ENCODE results near the gene LEF1.

Gene LEF1

DNA sequence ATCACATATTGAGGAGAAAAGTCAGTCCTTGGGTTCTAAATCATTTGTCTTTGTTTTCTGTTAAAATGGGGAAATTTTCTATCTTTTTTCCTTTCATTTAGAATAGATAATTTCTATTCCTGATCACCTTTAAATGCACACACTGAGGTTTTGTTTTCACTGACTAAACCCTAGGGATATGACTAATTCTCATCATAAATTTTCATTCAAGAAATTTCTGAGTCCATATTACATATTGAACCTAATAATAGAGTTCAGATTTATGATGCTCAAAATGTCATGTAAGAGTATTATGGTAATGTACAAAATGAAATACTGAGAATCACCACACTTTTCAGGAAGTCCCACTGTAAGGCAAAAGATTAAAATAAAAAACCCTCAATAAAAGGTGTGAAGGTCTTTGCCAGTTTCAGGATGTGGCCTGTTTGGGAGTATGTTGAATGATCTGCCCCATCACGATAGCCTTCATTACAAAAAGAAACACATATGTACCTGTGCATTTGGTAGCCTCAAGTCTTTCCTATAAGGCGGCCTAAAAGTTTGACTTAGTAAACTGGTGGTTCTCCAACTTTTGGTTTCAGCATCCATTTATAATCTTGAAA lies 49.4 kb downstream of the LEF1 start:
- no peak overlapping the region for H3K27ac ChIP-seq
- TF ChIP-seq, protein P1, sequence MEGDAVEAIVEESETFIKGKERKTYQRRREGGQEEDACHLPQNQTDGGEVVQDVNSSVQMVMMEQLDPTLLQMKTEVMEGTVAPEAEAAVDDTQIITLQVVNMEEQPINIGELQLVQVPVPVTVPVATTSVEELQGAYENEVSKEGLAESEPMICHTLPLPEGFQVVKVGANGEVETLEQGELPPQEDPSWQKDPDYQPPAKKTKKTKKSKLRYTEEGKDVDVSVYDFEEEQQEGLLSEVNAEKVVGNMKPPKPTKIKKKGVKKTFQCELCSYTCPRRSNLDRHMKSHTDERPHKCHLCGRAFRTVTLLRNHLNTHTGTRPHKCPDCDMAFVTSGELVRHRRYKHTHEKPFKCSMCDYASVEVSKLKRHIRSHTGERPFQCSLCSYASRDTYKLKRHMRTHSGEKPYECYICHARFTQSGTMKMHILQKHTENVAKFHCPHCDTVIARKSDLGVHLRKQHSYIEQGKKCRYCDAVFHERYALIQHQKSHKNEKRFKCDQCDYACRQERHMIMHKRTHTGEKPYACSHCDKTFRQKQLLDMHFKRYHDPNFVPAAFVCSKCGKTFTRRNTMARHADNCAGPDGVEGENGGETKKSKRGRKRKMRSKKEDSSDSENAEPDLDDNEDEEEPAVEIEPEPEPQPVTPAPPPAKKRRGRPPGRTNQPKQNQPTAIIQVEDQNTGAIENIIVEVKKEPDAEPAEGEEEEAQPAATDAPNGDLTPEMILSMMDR (IDR thresholded peaks at IDR 0.05): no peak
- no peaks in the 10 kb centered on the region for H3K4me1 ChIP-seq
- no peaks in the 10 kb centered on the region for H3K36me3 ChIP-seq
- intact Hi-C loops (cut with DNase I; ENCODE audit: low total_unique reads): no loop called here
- no peaks in the 10 kb centered on the region for H3K9me3 ChIP-seq
- no peak overlapping the region for H3K4me3 ChIP-seq
- no peak for DNase-seq
- no peaks in the 10 kb centered on the region for H3K27me3 ChIP-seq

DNA sequence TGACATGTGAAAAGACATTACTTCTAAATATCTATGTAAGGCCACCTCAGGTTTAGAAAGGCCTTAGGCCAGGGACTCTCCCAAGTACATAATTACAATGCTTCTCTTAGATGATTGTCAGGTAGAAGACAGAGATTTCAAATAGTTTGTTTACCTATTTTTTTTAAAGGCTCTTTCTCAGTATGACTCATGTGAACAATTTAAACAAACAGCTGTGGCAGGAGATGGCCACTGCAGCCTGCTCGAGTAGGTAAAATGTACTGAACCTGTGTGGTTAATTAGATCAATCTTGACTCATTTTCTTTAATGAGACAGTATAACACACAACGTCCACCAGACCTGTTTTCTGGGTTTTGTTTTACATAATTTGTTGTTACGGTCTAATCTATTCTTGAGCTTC lies 50.2 kb downstream of the LEF1 start:
- H3K27ac ChIP-seq: no peak overlapping the region
- intact Hi-C loops (cut with DNase I; ENCODE audit: low total_unique reads): no loop called here
- no peak overlapping the region for H3K4me3 ChIP-seq
- DNase-seq: no peak
- TF ChIP-seq, protein P1 (IDR thresholded peaks at IDR 0.05): no peak
- no peaks in the 10 kb centered on the region for H3K27me3 ChIP-seq
- no peaks in the 10 kb centered on the region for H3K9me3 ChIP-seq
- no peaks in the 10 kb centered on the region for H3K36me3 ChIP-seq
- no peaks in the 10 kb centered on the region for H3K4me1 ChIP-seq

DNA sequence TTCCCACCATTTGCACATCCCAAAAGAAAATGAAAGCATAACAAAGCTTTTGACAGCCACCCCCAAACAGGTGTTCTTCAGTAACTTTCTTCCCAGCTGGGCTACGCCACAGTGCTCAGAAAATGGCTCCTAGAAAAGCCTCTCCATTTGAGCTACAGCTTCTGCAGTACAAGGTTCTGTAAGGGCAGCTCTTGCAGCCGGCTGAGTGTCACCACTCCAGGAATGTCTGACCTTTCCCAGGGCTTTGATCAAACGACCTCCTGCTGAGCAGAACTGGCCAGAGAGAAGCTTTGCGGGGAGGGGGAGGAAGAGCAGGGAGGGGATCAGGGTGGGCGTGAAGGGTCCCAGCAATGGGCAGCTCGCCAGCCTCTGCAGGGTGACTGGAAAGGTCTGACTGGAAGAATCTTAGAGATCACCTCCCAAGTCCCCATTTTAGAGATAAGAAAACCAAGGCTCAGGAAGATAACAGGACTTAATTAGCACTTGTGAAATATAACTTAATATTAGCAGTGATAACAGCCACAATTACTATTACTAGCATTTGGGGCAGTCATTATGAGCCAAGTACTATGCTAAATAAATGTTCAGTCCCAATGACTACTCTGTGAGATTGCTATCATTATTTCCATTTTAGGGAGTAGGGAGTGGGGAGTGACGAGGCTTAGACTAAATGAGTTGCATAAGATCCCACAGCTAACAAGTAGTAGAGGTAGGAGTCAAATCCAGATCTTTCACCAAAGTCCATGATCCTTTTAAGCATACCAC lies 51.1 kb downstream of the LEF1 start:
- Histone ChIP-seq H3K4me1 (no peaks in the 10 kb centered on the region), H3K36me3 (no peaks in the 10 kb centered on the region), H3K27me3 (no peaks in the 10 kb centered on the region), H3K27ac (no peak overlapping the region), H3K9me3 (no peaks in the 10 kb centered on the region), H3K4me3 (no peak overlapping the region)
- intact Hi-C loops (cut with DNase I; ENCODE audit: low total_unique reads): no loop called here
- no peak for DNase-seq
- TF ChIP-seq, protein P1 (IDR thresholded peaks at IDR 0.05): no peak

DNA sequence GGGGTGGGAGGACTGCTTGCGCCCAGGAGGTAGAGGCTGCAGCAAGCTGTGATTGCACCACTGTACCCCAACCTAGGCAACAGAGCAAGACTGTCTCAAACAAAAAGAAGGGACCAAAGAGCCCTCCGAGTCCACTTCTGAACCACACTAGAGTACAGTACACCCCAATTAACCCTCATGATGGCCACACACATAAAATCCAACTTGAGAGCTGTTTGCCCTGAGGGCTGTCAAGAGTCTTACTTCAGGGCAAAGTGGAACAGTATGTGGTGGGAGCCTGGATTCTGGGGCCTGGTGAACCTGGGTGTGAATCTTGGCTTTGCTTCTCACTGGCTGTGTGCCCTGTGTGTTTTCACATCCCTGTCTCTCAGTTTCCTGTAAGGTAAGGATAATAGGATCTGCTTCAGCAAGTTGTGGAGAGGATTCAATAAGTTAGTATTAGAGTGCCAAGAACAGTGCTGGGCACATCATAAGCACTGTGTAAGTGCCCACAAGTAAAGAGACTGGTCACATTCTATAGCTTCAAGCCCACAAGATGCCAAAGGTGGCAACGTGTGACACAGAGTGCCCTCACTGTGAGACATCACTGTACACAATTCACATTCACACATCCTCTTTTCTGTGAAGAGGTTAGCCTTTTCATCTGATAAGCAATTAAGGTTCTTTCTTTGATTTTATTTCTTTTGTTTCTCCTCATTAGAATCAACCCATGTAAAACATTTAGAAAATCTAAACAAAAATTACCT lies 52.1 kb downstream of the LEF1 start:
- no peak overlapping the region for H3K4me3 ChIP-seq
- H3K36me3 ChIP-seq: no peaks in the 10 kb centered on the region
- peaks cover 0 to under 1% of the 10 kb centered on the region in 2 donors for H3K27me3 ChIP-seq
- H3K4me1 ChIP-seq: no peaks in the 10 kb centered on the region
- no peak for DNase-seq
- no peak overlapping the region for H3K27ac ChIP-seq
- TF ChIP-seq, protein P1 (IDR thresholded peaks at IDR 0.05): no peak
- no peaks in the 10 kb centered on the region for H3K9me3 ChIP-seq
- intact Hi-C loops (cut with DNase I; ENCODE audit: low total_unique reads): no loop called here

DNA sequence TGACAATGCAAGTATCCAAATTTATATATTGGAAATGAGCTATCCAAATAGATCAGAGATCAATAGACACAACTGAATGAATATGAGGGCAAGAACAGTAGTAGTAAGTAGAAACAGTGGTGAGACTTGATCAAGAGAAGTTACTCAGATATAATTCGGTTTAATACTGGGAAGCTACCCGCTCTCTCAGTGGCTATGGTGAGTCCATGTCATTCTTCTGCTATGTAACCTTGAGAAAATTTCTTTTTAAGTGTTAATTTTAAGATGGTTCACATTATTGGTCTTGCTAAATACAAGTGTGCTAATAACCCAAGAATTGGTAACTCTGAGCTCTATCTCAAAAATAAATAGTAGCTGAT lies 53.6 kb downstream of the LEF1 start:
- H3K27ac ChIP-seq: no peak overlapping the region
- intact Hi-C loops (cut with DNase I; ENCODE audit: low total_unique reads): no loop called here
- H3K9me3 ChIP-seq: no peaks in the 10 kb centered on the region
- no peak overlapping the region for H3K4me3 ChIP-seq
- H3K27me3 ChIP-seq: peaks cover 0 to 5% of the 10 kb centered on the region in 2 donors
- no peak for DNase-seq
- no peaks in the 10 kb centered on the region for H3K4me1 ChIP-seq
- TF ChIP-seq, protein P1 (IDR thresholded peaks at IDR 0.05): no peak
- no peaks in the 10 kb centered on the region for H3K36me3 ChIP-seq
